Adrenal gland (tissue), 12 donors: ENCODE results near the gene ACER1. TPM values are rescaled to one million over a fixed set of nuclear protein-coding genes. Genes with fewer than 3 reads are reported as not detected.
"Not testable (repeated sequence)": the region's sequence is repeated elsewhere in the genome, so short reads cannot be mapped to it uniquely, and the experiment has no call there.

ENCODE experiments used
- DNase-seq, 7 donors: peaks; one replicate each; pipeline ENCODE4 v3.0.0-alpha.2; 2019 to 2020
- H3K27ac ChIP-seq, 5 donors: fragments of 200-600 bp; sonication (generic) in 4 of 5; 1 replicate in 3 of 5; 2 replicates in 2 of 5; pipeline versions ENCODE4 v1.5.1 to v1.8.0; 2016 to 2020; ENCODE audit warnings: mild to moderate bottlenecking in 1 of 5
- H3K27me3 ChIP-seq: fragments of 200-600 bp; 2 replicates; pipeline ENCODE4 v1.8.0; 2021
- H3K36me3 ChIP-seq, 2 donors: fragments of 200-600 bp; replicated peaks in 1 of 2; 1 replicate in 1 of 2; 2 replicates in 1 of 2; pipeline versions ENCODE4 v1.5.1 to v1.8.0; 2018 to 2022
- H3K4me1 ChIP-seq, 2 donors: fragments of 200-600 bp; replicated peaks in 1 of 2; 1 replicate in 1 of 2; 2 replicates in 1 of 2; pipeline versions ENCODE4 v1.5.1 to v1.8.0; 2018 to 2021
- H3K4me3 ChIP-seq, 4 donors: fragments of 200-600 bp; sonication (generic) in 3 of 4; one replicate each; pipeline ENCODE4 v1.5.1; 2016 to 2018
- H3K9me3 ChIP-seq, 3 donors: fragments of 200-600 bp; sonication (generic) in 1 of 3; replicated peaks in 1 of 3; 1 replicate in 2 of 3; 2 replicates in 1 of 3; pipeline versions ENCODE4 v1.5.1 to v1.8.0; 2016 to 2021
- CTCF ChIP-seq, 6 experiments: fragments of 450-650 bp in 4 of 6; fragments of 200-600 bp in 2 of 6; sonication (generic) in 1 of 6; IDR thresholded peaks; 1 replicate in 5 of 6; 2 replicates in 1 of 6; pipeline versions ENCODE4 v1.5.1 to v1.8.0; 2016 to 2021; ENCODE audit warnings: antibody characterized with exemption in 6 of 6, mild to moderate bottlenecking in 2 of 6, moderate library complexity in 1 of 6
- POLR2A ChIP-seq, 2 donors: fragments of 450-650 bp; IDR thresholded peaks; one replicate each; pipeline ENCODE4 v1.6.1; 2017; ENCODE audit warnings: antibody characterized with exemption in 2 of 2, mild to moderate bottlenecking in 2 of 2, moderate library complexity in 1 of 2
- WGBS, 4 donors: extraction: QIAGEN DNeasy Blood & Tissue Kit in 2 of 4; methylation state at CpG; one replicate each; pipeline versions ENCODE4 v1.1.5 to v1.1.7; 2013 to 2017; 5-methylcytosine and 5-hydroxymethylcytosine counted together
- intact Hi-C, 2 donors: fragments of 100-400 bp; cut with DNase I; formaldehyde crosslinking; loops; one replicate each; pipeline versions ENCODE4 v1.14.1 to v1.15.0; 2022 to 2023
- polyA plus RNA-seq, 3 donors: library from polyadenylated mRNA; stranded (reverse); fragments of 200-250 nt in 2 of 3; fragments of 350-450 nt in 1 of 3; fragmentation: Illumina TruSeq in 1 of 3; extraction: RNeasy Lipid Tissue Mini Kit (QIAGEN cat#74804) in 1 of 3; gene quantifications; one replicate each; pipeline ENCODE4 v1.2.3, GENCODE V29; 2013 to 2014
- total RNA-seq, 9 donors: library from RNA; depleted of rRNA in 4 of 9; stranded (reverse); fragments of >200 nt in 4 of 9; fragments of 120-200 nt in 1 of 9; fragmentation: NEBNext Ultra II Directional in 1 of 9; extraction: Animal tissue kit (Norgen Biotek cat#: 25700) in 1 of 9; gene quantifications; one replicate each; pipeline versions ENCODE4 v1.1.0 to v1.2.4, GENCODE V29; 2013 to 2023
- donor health status: healthy with polysubstance abuse.
- donor health status: Bipolar disorder and iron deficiency.
- donor health status: DM: yes; HTN: yes; CAD: no.
- donor health status: DM: no; HTN: no; CAD: no.
- donor health status: DM: no; HTN: no; CAD: no.
- donor health status: DM: yes; HTN: yes; CAD: no.

Gene ACER1
- total and polyA plus RNA-seq, 12 donors: 0.11 to 0.16 TPM; not detected in 10

GRCh38 chr19:6359568-6360341 is 26.3 kb upstream of the ACER1 start:
- Histone ChIP-seq H3K9me3 (no peaks in the 10 kb centered on the region), H3K36me3 (peaks cover 0 to 6% of the 10 kb centered on the region in 2 donors), H3K4me3 (no peak overlapping the region), H3K27ac (no peak overlapping the region), H3K4me1 (peaks cover 0 to 9% of the 10 kb centered on the region in 2 donors), H3K27me3 (no peaks in the 10 kb centered on the region)
- no peak for DNase-seq
- whole genome bisulfite sequencing, 4 donors: 81 to 91% (median 85%) methylated on average over 5 of the region's 5 CpGs
- intact Hi-C loops: no loop called here
- TF ChIP-seq CTCF (IDR thresholded peaks at IDR 0.05) (no peak), POLR2A (IDR thresholded peaks at IDR 0.05) (no peak)

- no peaks in the 10 kb centered on the region for H3K27me3 ChIP-seq
- DNase-seq: peak in 6 of 7 donors; percentile 35 to 73 (median 64)
- no peaks in the 10 kb centered on the region for H3K36me3 ChIP-seq
- peaks cover 0 to 9% of the 10 kb centered on the region in 2 donors for H3K4me1 ChIP-seq
- H3K4me3 ChIP-seq: no peak overlapping the region
- TF ChIP-seq POLR2A (IDR thresholded peaks at IDR 0.05) (peak in 1 of 2 donors; percentile 15), CTCF (IDR thresholded peaks at IDR 0.05) (no peak)
- H3K27ac ChIP-seq: peak overlapping the region in 2 of 5 donors; percentile 44 to 48
- intact Hi-C loops: no loop called here
- no peaks in the 10 kb centered on the region for H3K9me3 ChIP-seq
- 29 to 49% (median 41%) methylated on average over 7 to 9 of the region's 9 CpGs for WGBS, 4 donors
Measured at GRCh38 chr19:6358003-6358402, 24.6 kb upstream of the ACER1 start.

GRCh38 chr19:6357174-6357573 is 23.8 kb upstream of the ACER1 start:
- TF ChIP-seq CTCF (IDR thresholded peaks at IDR 0.05): no peak
- TF ChIP-seq POLR2A (IDR thresholded peaks at IDR 0.05): no peak
- H3K36me3 ChIP-seq: no peaks in the 10 kb centered on the region
- no peaks in the 10 kb centered on the region for H3K9me3 ChIP-seq
- no peaks in the 10 kb centered on the region for H3K27me3 ChIP-seq
- no peak overlapping the region for H3K4me3 ChIP-seq
- H3K27ac ChIP-seq: no peak overlapping the region
- H3K4me1 ChIP-seq: peaks cover 0 to under 1% of the 10 kb centered on the region in 2 donors
- no peak for DNase-seq
- 82 to 86% (median 84%) methylated on average over 14 of the region's 14 CpGs for WGBS, 4 donors
- intact Hi-C loops: no loop called here

GRCh38 chr19:6355321-6356040 is 22.1 kb upstream of the ACER1 start:
- WGBS, 4 donors: 92 to 100% (median 96%) methylated on average over 3 to 36 of the region's 46 CpGs
- H3K27me3 ChIP-seq, intact Hi-C loops: not testable (repeated sequence)

More at GRCh38 chr19:6355321-6356040, 22.1 kb upstream of the ACER1 start:
- not testable (repeated sequence) for H3K4me3 ChIP-seq, DNase-seq, H3K36me3 ChIP-seq, H3K9me3 ChIP-seq, H3K27ac ChIP-seq, H3K4me1 ChIP-seq
